ENCODE measurements around the gene CCL3.
"Not testable (repeated sequence)": the region's sequence is repeated elsewhere in the genome, so short reads cannot be mapped to it uniquely, and the experiment has no call there.

Gene CCL3

GRCh38 chr17:36112572-36112971 is 22.6 kb upstream of the CCL3 start:
- no peak for TF ChIP-seq CTCF (conservative IDR thresholded peaks at IDR 0.05; ENCODE audit: low read depth, low read length)
- H3K4me3 ChIP-seq (ENCODE audit: low read depth, low read length), result no peak overlapping the region
- DNase-seq (ENCODE audit: low read depth), result no peak

- DNase-seq (ENCODE audit: low read depth), result no peak
- TF ChIP-seq CTCF (conservative IDR thresholded peaks at IDR 0.05; ENCODE audit: low read depth, low read length), result no peak
- no peak overlapping the region for H3K4me3 ChIP-seq (ENCODE audit: low read depth, low read length)
These were observed 21.1 kb upstream of the CCL3 start for GRCh38 chr17:36111068-36111490.

GRCh38 chr17:36108265-36108664 is 18.3 kb upstream of the CCL3 start:
- not testable (repeated sequence) for DNase-seq (ENCODE audit: low read depth); H3K4me3 ChIP-seq (ENCODE audit: low read depth, low read length)

- H3K4me3 ChIP-seq (ENCODE audit: low read depth, low read length), result no peak overlapping the region
- no peak for DNase-seq (ENCODE audit: low read depth)
- TF ChIP-seq CTCF (conservative IDR thresholded peaks at IDR 0.05; ENCODE audit: low read depth, low read length), result no peak
These were observed 17.7 kb upstream of the CCL3 start for GRCh38 chr17:36107660-36108059.

GRCh38 chr17:36106493-36106835 is 16.5 kb upstream of the CCL3 start:
- no peak for TF ChIP-seq CTCF (conservative IDR thresholded peaks at IDR 0.05; ENCODE audit: low read depth, low read length)
- H3K4me3 ChIP-seq (ENCODE audit: low read depth, low read length), result no peak overlapping the region
- DNase-seq (ENCODE audit: low read depth), result no peak

- no peak for DNase-seq (ENCODE audit: low read depth)
- TF ChIP-seq CTCF (conservative IDR thresholded peaks at IDR 0.05; ENCODE audit: low read depth, low read length), result no peak
- H3K4me3 ChIP-seq (ENCODE audit: low read depth, low read length), result no peak overlapping the region
These were observed 16.0 kb upstream of the CCL3 start for GRCh38 chr17:36105781-36106492.

GRCh38 chr17:36104701-36105181 is 14.8 kb upstream of the CCL3 start:
- TF ChIP-seq CTCF (conservative IDR thresholded peaks at IDR 0.05; ENCODE audit: low read depth, low read length), result no peak
- H3K4me3 ChIP-seq (ENCODE audit: low read depth, low read length), result no peak overlapping the region
- no peak for DNase-seq (ENCODE audit: low read depth)

GRCh38 chr17:36104246-36104645 is 14.3 kb upstream of the CCL3 start:
- DNase-seq (ENCODE audit: low read depth); H3K4me3 ChIP-seq (ENCODE audit: low read depth, low read length): not testable (repeated sequence)

GRCh38 chr17:36103401-36103975 is 13.5 kb upstream of the CCL3 start, which contains the start of gene CCL4:
Gene CCL4, plus strand, starts transcription at chr17:36103827. Its CDS starts 79 bp downstream, at chr17:36103906.
- H3K4me3 ChIP-seq (ENCODE audit: low read depth, low read length); DNase-seq (ENCODE audit: low read depth): not testable (repeated sequence)

- DNase-seq (ENCODE audit: low read depth); H3K4me3 ChIP-seq (ENCODE audit: low read depth, low read length): not testable (repeated sequence)
These were observed 9.1 kb upstream of the CCL3 start for GRCh38 chr17:36099004-36099403.
